GM12892 (cell line): ENCODE measurements around the gene LASP1.

Experiments
- POLR2A ChIP-seq: IDR thresholded peaks from 2 replicates; pipeline ENCODE4 v1.6.1; 2011; ENCODE audit warnings: low read depth, low read length, control low read depth
- POLR2AphosphoS5 ChIP-seq: IDR thresholded peaks from 2 replicates; pipeline ENCODE4 v1.6.1; 2011; ENCODE audit warnings: low read depth, low read length, control low read depth

GRCh38 chr17:38857271-38857670 is 12.6 kb upstream of the LASP1 start:
- no peak for TF ChIP-seq POLR2AphosphoS5
- no peak for TF ChIP-seq POLR2A
